ENCODE results near the gene PDE9A.

GRCh38 chr21:42756580-42757250 lies 103.3 kb downstream of the PDE9A start:
- TF ChIP-seq CTCF (IDR thresholded peaks at IDR 0.05) (no peak), EZH2 (IDR thresholded peaks at IDR 0.05; ENCODE audit: borderline replicate concordance, insufficient read depth, low read depth, low read length, poor library complexity, severe bottlenecking) (no peak)
